KBM-7 (cell line): Measurements from ENCODE around the gene OCRL.

Source experiments
- DNase-seq: peaks from one replicate; pipeline ENCODE4 v3.0.0-alpha.2; 2015
- in situ Hi-C: fragments of 300-500 bp; cut with MboI; formaldehyde crosslinking; loops from 2 replicates; pipeline ENCODE4 v1.14.3; 2020; ENCODE audit warnings: low sequenced_read_pairs, low pct_unique_long_range_greater_than_20kb, mixed read lengths

Gene OCRL

DNA sequence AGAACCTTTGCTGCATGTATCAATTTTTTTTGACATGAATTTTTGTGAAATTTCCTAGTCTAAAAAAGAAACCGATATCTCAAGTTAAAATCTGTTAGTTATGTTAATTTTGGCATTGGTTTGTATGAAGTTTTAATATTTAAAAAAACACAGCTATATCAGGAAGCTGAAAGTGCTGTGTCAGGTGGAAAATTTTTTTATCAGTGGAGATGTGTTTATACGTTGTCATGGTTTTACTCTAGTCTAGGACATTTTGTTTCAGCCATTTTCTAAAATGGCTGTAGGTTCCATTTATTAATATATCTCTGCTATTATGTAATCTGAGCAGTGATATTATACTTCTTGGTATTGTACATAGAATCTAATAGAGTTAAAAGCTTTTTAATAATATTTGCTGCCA, 34.2 kb downstream of the OCRL start:
- no peak for DNase-seq
- in situ Hi-C loops: no loop called here

GRCh38 chrX:129576539-129576938, 36.5 kb downstream of the OCRL start:
- DNase-seq: no peak
- in situ Hi-C loops: no loop called here

- no peak for DNase-seq
- in situ Hi-C loops: no loop called here
Observed at GRCh38 chrX:129577473-129577872, 37.4 kb downstream of the OCRL start.

DNA sequence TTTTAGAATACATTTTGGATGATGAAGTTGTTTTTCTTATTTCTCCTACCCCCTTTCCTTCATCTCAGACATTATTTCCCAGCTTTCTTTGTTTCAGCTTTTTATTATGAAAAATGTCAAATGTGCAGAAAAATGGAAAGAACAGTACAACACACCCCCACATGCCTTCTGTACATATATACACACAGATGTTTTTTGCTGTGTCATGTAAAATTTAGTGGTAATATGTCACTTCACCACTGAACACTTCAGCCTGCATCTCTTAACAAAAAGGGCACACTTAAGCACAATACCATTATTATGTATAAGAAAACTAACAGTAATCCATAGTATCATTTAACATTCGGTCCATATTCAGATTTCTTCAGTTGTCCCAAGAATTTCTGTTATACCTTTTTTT, 37.8 kb downstream of the OCRL start:
- DNase-seq: no peak
- in situ Hi-C loops: no loop called here

GRCh38 chrX:129581904-129582303, 41.8 kb downstream of the OCRL start:
- in situ Hi-C loops: no loop called here
- no peak for DNase-seq

DNA sequence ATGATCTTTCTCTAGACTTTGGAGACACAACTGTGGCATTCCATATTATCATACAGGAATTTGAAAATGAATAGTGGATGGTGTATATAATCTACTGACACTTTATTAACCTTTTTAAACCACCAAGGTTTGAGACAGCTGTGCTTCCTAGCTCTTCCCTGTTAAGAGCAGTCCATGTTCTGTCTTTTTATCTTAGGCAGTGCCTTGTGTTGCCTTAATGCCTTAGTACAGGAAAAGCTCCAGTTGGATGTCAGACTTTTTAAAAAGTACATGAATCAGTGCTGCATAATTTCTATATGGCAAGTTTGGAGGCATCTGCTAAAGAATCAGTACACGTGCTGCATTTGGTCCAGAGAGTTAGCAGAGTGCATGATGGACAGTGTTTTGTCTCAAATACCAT, 45.1 kb downstream of the OCRL start:
- no peak for DNase-seq
- in situ Hi-C loops: no loop called here

DNA sequence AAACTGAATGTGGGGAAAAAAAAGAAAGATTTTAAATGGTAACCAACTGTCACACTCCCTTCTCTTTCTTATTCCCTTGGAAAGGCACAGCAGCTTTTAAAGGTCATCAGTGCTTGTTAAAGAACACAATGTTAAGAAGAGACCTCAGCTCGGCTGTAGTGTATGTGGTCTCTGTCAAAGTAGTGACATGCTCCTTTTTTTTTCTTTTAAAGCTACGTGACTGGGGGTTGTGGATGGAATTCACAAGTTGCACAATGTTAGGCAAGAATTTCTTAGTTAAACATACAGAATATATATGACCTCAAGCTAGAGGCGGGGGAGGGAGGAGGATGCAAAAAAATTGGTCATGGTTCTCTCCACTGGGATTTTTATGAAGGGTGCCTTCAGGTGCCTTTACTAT, 45.6 kb downstream of the OCRL start:
- DNase-seq: no peak
- in situ Hi-C loops: no loop called here

DNA sequence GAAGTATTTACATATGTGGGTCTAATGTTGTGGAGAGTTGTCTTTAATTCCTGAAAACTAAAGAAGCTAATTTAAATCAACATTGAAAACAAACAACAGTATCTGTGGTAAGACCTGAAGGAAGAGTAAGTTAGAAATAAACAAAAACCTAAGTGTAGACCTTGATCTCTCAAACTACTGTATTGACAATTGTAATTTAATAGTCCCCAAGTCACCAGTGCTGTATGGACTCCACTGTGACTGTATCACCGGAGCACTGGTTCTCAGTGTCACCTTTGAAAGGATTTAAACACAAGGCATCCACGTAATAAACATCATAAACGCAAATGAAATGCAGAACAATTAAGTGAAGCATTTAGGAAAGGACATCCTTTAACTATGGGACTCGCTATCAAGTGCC, 46.4 kb downstream of the OCRL start:
- in situ Hi-C loops: no loop called here

GRCh38 chrX:129590596-129590995, 50.5 kb downstream of the OCRL start:
- in situ Hi-C loops: no loop called here

More for the DNA sequence above, 46.4 kb downstream of the OCRL start:
- no peak for DNase-seq

DNA sequence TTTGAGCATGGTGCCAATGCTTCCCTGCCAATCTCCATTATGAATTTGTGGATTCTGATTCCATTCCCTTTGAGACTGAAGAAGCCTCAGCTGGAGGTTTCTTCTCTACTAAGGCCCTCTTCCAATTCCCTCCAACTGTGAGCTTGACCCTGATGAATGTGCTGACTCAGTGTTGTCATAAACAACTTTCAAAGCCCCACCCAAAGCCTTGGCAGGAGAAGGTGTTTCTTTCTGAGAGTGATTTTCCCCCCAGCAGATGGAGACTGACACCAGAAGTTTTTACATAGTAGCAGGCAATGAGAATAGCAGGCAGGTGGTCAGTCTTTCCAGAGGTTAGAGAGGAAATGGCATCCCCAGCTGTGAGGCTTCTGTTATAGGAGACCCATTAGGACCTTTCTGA, 53.1 kb downstream of the OCRL start:
- no peak for DNase-seq
- in situ Hi-C loops: no loop called here

More at GRCh38 chrX:129590596-129590995, 50.5 kb downstream of the OCRL start:
- no peak for DNase-seq

- DNase-seq: no peak
- in situ Hi-C loops: no loop called here
Observed at GRCh38 chrX:129594781-129595180, 54.7 kb downstream of the OCRL start.

DNA sequence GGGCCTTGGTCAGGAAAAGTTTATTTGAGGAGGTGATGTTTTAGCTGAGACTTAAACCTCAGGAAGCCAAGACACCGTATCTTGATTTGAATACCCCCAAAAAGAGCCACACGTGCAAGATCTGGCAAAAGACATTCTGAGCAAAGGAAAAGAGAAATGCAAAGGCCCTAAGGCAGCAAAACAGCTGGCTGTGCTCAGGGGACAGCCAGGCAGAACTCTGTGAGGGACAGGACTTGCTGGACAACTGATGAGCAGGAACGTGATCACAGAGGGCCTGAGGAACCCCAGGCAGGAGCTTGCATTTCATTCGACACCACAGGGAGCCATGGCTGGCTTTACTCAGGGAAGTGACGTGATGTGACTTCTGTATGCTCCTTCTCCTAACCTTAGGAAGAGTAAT, 56.0 kb downstream of the OCRL start:
- in situ Hi-C loops: no loop called here
- DNase-seq: no peak

- no peak for DNase-seq
- in situ Hi-C loops: no loop called here
Observed at GRCh38 chrX:129597905-129598304, 57.8 kb downstream of the OCRL start.

DNA sequence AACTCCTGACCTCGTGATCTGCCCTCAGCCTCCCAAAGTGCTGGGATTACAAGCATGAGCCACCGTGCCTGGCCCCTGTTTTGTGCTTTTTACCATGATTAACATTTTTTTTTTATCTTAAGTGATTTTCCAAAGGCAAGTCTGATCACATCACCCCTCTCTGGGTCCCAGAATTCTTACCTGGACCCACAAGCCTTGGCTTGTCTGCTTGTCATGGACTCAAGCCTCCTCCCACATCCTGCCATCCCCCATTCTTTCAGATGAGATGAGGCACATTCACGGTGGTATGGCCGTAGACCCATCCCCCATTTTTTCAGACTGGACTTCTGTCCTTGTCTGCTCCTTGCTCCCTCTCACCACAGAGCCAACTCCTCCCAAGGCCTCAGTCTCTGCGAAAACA, 59.4 kb downstream of the OCRL start:
- no peak for DNase-seq
- in situ Hi-C loops: no loop called here

- no peak for DNase-seq
- in situ Hi-C loops: loop anchor here (10.0 kb wide), 1 partner anchor 465 kb away; no protein-coding TSS in a partner anchor
Observed at GRCh38 chrX:129599996-129600395, 59.9 kb downstream of the OCRL start.

- peak; percentile 59 for DNase-seq
- in situ Hi-C loops: loop anchor here (10.0 kb wide), 1 partner anchor 464 kb away; no protein-coding TSS in a partner anchor
Observed at GRCh38 chrX:129600981-129601424, 60.9 kb downstream of the OCRL start.

- DNase-seq: peak; percentile 74
Observed at GRCh38 chrX:129606918-129607317, 66.9 kb downstream of the OCRL start.

GRCh38 chrX:129608496-129608895, 68.4 kb downstream of the OCRL start:
- in situ Hi-C loops: loop anchor here (10.0 kb wide), 1 partner anchor 456 kb away; no protein-coding TSS in a partner anchor
- DNase-seq: no peak

More at GRCh38 chrX:129606918-129607317, 66.9 kb downstream of the OCRL start:
- in situ Hi-C loops: loop anchor here (10.0 kb wide), 1 partner anchor 458 kb away; no protein-coding TSS in a partner anchor

DNA sequence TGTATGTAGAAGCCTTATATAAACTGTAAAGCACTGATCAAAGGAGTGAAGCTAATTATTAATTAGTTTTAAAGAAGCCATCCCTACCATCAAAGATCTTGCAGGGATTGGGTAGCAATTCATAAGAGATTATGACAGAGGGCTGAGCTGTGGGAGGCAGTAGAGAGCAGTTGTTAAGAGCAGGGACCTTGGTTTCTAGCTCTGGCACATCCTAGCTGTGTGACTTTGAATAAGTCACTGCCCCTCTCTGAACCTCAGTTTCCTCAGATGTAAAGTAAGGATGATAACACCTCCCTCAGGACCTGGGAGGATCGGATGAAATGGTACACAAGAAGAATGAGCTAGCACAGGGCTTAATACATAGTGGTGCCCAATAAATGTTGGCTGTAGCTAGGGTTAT, 69.3 kb downstream of the OCRL start:
- in situ Hi-C loops: loop anchor here (10.0 kb wide), 1 partner anchor 455 kb away; no protein-coding TSS in a partner anchor
- peak; percentile 19 for DNase-seq

DNA sequence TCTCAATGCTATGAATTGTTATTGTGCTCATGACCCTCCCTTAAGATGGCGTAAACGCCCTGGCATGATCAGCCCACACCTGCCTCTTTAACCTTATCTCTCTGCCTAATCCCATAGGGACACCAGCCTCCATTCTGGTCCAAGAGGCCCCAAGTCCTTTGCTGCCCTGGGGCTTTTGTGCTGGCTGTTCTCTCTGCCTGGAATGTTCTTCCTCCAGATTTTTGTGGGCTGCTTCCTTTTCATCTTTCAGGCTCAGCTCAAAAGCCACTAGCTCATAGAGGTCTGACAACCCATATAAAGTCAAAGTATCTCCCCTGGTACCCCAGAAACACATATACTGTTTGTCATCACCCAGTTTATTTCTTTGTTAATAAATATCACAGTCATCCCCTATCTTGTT, 72.3 kb downstream of the OCRL start:
- DNase-seq: no peak
- in situ Hi-C loops: no loop called here

DNA sequence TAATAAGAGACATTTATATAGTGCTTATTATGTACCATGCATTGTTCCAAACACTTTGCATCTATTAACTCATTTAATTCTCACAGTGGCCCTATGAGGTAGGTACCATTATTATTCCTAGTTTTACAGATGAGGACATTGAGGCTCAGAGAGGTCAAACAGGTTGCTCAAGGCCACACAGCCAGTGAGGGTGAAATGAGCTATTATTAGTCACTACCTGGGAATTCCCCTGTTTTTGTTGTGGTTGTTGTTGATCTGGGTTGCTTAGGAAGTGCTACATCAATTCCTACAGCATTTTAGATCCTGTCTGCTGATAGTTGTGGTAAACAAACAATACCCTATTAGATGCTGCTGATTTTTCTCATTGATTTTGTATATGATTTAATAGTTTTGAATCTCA, 73.5 kb downstream of the OCRL start:
- no peak for DNase-seq
- in situ Hi-C loops: no loop called here
